HCT116 (cell line): Measurements from ENCODE around the gene FKBP1C. TPM values are rescaled to one million over a fixed set of nuclear protein-coding genes. Genes with fewer than 3 reads are reported as not detected.

ENCODE experiments used
- ATAC-seq: fragments of 200-7000 bp; cut with Tn5 transposase; 2 replicates; pipeline ENCODE4 v1.9.1; 2020; ENCODE audit warnings: mild to moderate bottlenecking, moderate library complexity
- BruUV-seq: library from RNA; stranded (reverse); fragments of 400-500 nt; replicated peaks from 2 replicates; lab custom pipeline; 2021; lab: Mats Ljungman, UMichigan
- CTCF ChIA-PET: fragments of 300-600 bp; sonication (Branson Sonifier 250); formaldehyde crosslinking; loops from one replicate; lab custom pipeline; 2021; ENCODE audit warnings: antibody characterized with exemption; lab: Charles Lee
- POLR2A ChIA-PET: fragments of 300-600, 350-600 bp; sonication (Branson Sonifier 250); formaldehyde crosslinking; loops from one replicate; lab custom pipeline; 2021; ENCODE audit warnings: antibody characterized with exemption; lab: Charles Lee
- RAD21 ChIA-PET, 2 experiments: fragments of 300-600 bp; sonication (Branson Sonifier 250); formaldehyde crosslinking; loops; one replicate each; lab custom pipeline; 2023; ENCODE audit warnings: low total read pairs in 2 of 2; ENCODE audit not compliant: uncharacterized antibody in 2 of 2, unreplicated experiment in 2 of 2, low non-redundant PET in 1 of 2; lab: Charles Lee
- DNase-seq: peaks from one replicate; pipeline ENCODE4 v3.0.0-alpha.2; 2010; ENCODE audit warnings: low read depth, low spot score
- H2AFZ ChIP-seq: fragments of 200-600 bp; shearing (Covaris generic), sonication (generic); 2 replicates; pipeline ENCODE4 v1.6.1; 2017; ENCODE audit warnings: low read depth, mixed run types, mixed read lengths, antibody characterized with exemption, low read length; ENCODE audit not compliant: poor library complexity, severe bottlenecking
- H3K27ac ChIP-seq: 2 replicates; pipeline ENCODE4 v1.5.1; 2012; ENCODE audit warnings: low read depth, low read length
- H3K27me3 ChIP-seq: fragments of 200-600 bp; sonication (generic); 2 replicates; pipeline ENCODE4 v1.6.1; 2016; ENCODE audit warnings: mixed run types, low read length, mixed read lengths; ENCODE audit not compliant: insufficient read depth
- H3K36me3 ChIP-seq, 2 experiments: fragments of 200-500 bp in 1 of 2; fragments of 200-600 bp in 1 of 2; sonication (Bioruptor generic) in 1 of 2; sonication (generic) in 1 of 2; 2 replicates each; pipeline versions ENCODE4 v1.5.1 to v1.6.1; 2014 to 2016; ENCODE audit warnings: low read length in 2 of 2, inconsistent platforms in 1 of 2, mixed read lengths in 1 of 2, mixed run types in 1 of 2; ENCODE audit not compliant: insufficient read depth in 2 of 2, control insufficient read depth in 1 of 2
- H3K4me1 ChIP-seq, 2 experiments: fragments of 200-600 bp in 1 of 2; sonication (generic) in 1 of 2; 2 replicates each; pipeline versions ENCODE4 v1.5.1 to v1.6.1; 2012 to 2017; ENCODE audit warnings: low read length in 2 of 2, inconsistent platforms in 1 of 2, mild to moderate bottlenecking in 1 of 2, mixed read lengths in 1 of 2, mixed run types in 1 of 2, moderate library complexity in 1 of 2; ENCODE audit not compliant: insufficient read depth in 2 of 2, control insufficient read depth in 1 of 2
- H3K4me2 ChIP-seq: fragments of 200-600 bp; sonication (generic); 2 replicates; pipeline ENCODE4 v1.6.1; 2017; ENCODE audit warnings: mixed run types, low read length, mixed read lengths
- H3K4me3 ChIP-seq, 2 experiments: fragments of 200-600 bp in 1 of 2; sonication (generic) in 1 of 2; replicated peaks in 1 of 2; 2 replicates each; pipeline ENCODE4 v1.5.1; 2011 to 2016; ENCODE audit warnings: low read length in 2 of 2, control low read depth in 1 of 2, low read depth in 1 of 2, mild to moderate bottlenecking in 1 of 2, mixed read lengths in 1 of 2, mixed run types in 1 of 2
- H3K79me2 ChIP-seq: fragments of 200-600 bp; sonication (generic); 2 replicates; pipeline ENCODE4 v1.6.1; 2017; ENCODE audit warnings: mild to moderate bottlenecking, mixed run types, low read length, moderate library complexity, mixed read lengths; ENCODE audit not compliant: insufficient read depth
- H3K9ac ChIP-seq: fragments of 200-600 bp; sonication (generic); 2 replicates; pipeline ENCODE4 v1.6.1; 2016; ENCODE audit warnings: low read length, mixed read lengths
- H3K9me2 ChIP-seq: fragments of 200-600 bp; sonication (generic), shearing (Covaris generic); 2 replicates; pipeline ENCODE4 v1.6.1; 2017; ENCODE audit warnings: mixed run types, mild to moderate bottlenecking, moderate library complexity; ENCODE audit not compliant: insufficient read depth
- H3K9me3 ChIP-seq, 2 experiments: fragments of 200-500 bp in 1 of 2; fragments of 200-600 bp in 1 of 2; sonication (Bioruptor generic) in 1 of 2; sonication (generic) in 1 of 2; 2 replicates each; pipeline ENCODE4 v1.6.1; 2014 to 2017; ENCODE audit warnings: low read length in 2 of 2, mixed read lengths in 2 of 2, inconsistent platforms in 1 of 2, low read depth in 1 of 2, mild to moderate bottlenecking in 1 of 2, mixed run types in 1 of 2, moderate library complexity in 1 of 2; ENCODE audit not compliant: control insufficient read depth in 1 of 2, insufficient read depth in 1 of 2
- H4K20me1 ChIP-seq: fragments of 200-600 bp; sonication (generic), shearing (Covaris generic); 2 replicates; pipeline ENCODE4 v1.6.1; 2017; ENCODE audit warnings: mixed run types, mild to moderate bottlenecking, moderate library complexity; ENCODE audit not compliant: insufficient read depth
- CBX3 ChIP-seq: IDR thresholded peaks from 2 replicates; pipeline ENCODE4 v1.6.1; 2012; ENCODE audit warnings: low read depth
- CEBPB ChIP-seq: IDR thresholded peaks from 2 replicates; pipeline ENCODE4 v1.6.1; 2012; ENCODE audit warnings: low read depth
- CTCF ChIP-seq, 3 experiments: fragments of 200-600 bp in 1 of 3; sonication (generic) in 1 of 3; IDR thresholded peaks in 2 of 3; conservative IDR thresholded peaks in 1 of 3; 2 replicates each; pipeline ENCODE4 v1.5.1; 2012 to 2017; ENCODE audit warnings: low read depth in 2 of 3, low read length in 2 of 3, antibody characterized with exemption in 1 of 3, borderline replicate concordance in 1 of 3, control low read depth in 1 of 3, mild to moderate bottlenecking in 1 of 3, mixed read lengths in 1 of 3, mixed run types in 1 of 3, moderate library complexity in 1 of 3; ENCODE audit not compliant: insufficient read depth in 1 of 3
- ELF1 ChIP-seq: IDR thresholded peaks from 2 replicates; pipeline ENCODE4 v1.6.1; 2012; ENCODE audit warnings: low read depth, borderline replicate concordance
- EZH2phosphoT487 ChIP-seq: fragments of 200-600 bp; IDR thresholded peaks from 2 replicates; pipeline ENCODE4 v1.6.1; 2018; ENCODE audit warnings: antibody characterized with exemption, borderline replicate concordance
- FOSL1 ChIP-seq: IDR thresholded peaks from 2 replicates; pipeline ENCODE4 v1.6.1; 2012; ENCODE audit warnings: low read depth
- JUND ChIP-seq: IDR thresholded peaks from 2 replicates; pipeline ENCODE4 v1.6.1; 2012
- MAX ChIP-seq: IDR thresholded peaks from 2 replicates; pipeline ENCODE4 v1.6.1; 2012
- POLR2A ChIP-seq: IDR thresholded peaks from 2 replicates; pipeline ENCODE4 v1.7.0; 2011; ENCODE audit warnings: borderline replicate concordance; ENCODE audit not compliant: insufficient read depth, insufficient read length; ENCODE audit errors: extremely low read depth
- RAD21 ChIP-seq: IDR thresholded peaks from 2 replicates; pipeline ENCODE4 v1.6.1; 2012; ENCODE audit warnings: low read depth, mild to moderate bottlenecking
- SIN3A ChIP-seq: IDR thresholded peaks from 2 replicates; pipeline ENCODE4 v1.6.1; 2012; ENCODE audit warnings: low read depth
- SP1 ChIP-seq: IDR thresholded peaks from 2 replicates; pipeline ENCODE4 v1.6.1; 2012; ENCODE audit warnings: low read depth
- TCF7L2 ChIP-seq: IDR thresholded peaks from 2 replicates; pipeline ENCODE4 v1.7.0; 2011; ENCODE audit warnings: borderline replicate concordance, inconsistent platforms; ENCODE audit not compliant: insufficient read depth, insufficient read length; ENCODE audit errors: extremely low read depth
- YY1 ChIP-seq: IDR thresholded peaks from 2 replicates; pipeline ENCODE4 v1.6.1; 2011; ENCODE audit warnings: low read length, low read depth, moderate library complexity, mild to moderate bottlenecking; ENCODE audit not compliant: insufficient replicate concordance; ENCODE audit errors: extremely low read depth
- ZFX ChIP-seq: fragments of 450-650 bp; IDR thresholded peaks from 2 replicates; pipeline ENCODE4 v1.6.1; 2017
- intact Hi-C: fragments of 100-400 bp; cut with micrococcal nuclease; formaldehyde crosslinking; loops from 2 replicates; pipeline ENCODE4 v1.10.0; 2022
- total RNA-seq: library from RNA; stranded (reverse); gene quantifications from one replicate; pipeline ENCODE4 v1.2.1, GENCODE V29; 2021; ENCODE audit not compliant: unreplicated experiment
- TF ChIP-seq, protein P1 (sequence below): IDR thresholded peaks from 2 replicates; pipeline ENCODE4 v1.6.1; 2011; ENCODE audit warnings: mild to moderate bottlenecking, low read length, moderate library complexity; ENCODE audit not compliant: insufficient replicate concordance; ENCODE audit errors: extremely low read depth
- TF ChIP-seq, protein P2 (sequence below): IDR thresholded peaks from 2 replicates; pipeline ENCODE4 v1.6.1; 2012

Gene FKBP1C
- total RNA-seq, 1 experiment from 2014 or later = 1.6 TPM

DNA sequence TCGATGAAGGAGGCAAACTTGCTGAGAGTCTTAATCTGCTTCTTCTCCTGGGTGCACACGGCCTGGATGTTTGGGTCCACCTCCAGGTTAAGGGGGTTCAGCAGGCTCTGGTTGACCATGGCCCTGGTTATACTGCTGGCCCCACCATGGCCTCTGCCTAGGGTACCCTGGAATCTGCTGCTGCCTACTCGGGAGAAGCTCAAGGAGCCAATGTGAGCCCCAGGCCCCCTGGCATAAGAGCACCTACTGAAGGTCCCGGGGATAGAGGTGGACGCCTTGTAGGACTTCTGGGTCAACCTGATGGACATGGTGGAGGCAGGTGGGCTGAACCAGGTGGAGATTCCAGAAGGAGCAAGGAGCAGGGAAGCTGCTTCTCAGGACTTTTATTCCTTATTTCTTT, 17.9 kb upstream of the FKBP1C start:
- Histone ChIP-seq H3K4me2 (no peak overlapping the region), H4K20me1 (no peaks in the 10 kb centered on the region), H3K79me2 (no peaks in the 10 kb centered on the region), H3K27me3 (no peaks in the 10 kb centered on the region), H2AFZ (no peak overlapping the region), H3K9me3 (no peaks in the 10 kb centered on the region), H3K27ac (no peak overlapping the region), H3K9ac (no peak overlapping the region), H3K4me1 (no peaks in the 10 kb centered on the region), H3K36me3 (no peaks in the 10 kb centered on the region), H3K9me2 (no peaks in the 10 kb centered on the region), H3K4me3 (no peak overlapping the region)
- DNase-seq = no peak
- TF ChIP-seq MAX (no peak), CBX3 (no peak), ELF1 (no peak), JUND (no peak), FOSL1 (no peak), CEBPB (no peak), TCF7L2 (no peak), RAD21 (no peak), SP1 (no peak), ZFX (no peak), EZH2phosphoT487 (no peak), YY1 (no peak), CTCF (IDR thresholded peaks at IDR 0.05 in 2 of 3, conservative IDR thresholded peaks at IDR 0.05 in 1 of 3; ENCODE audit: borderline replicate concordance in 1 of 3, insufficient read depth in 1 of 3, low read depth in 2 of 3, low read length in 2 of 3) (no peak), SIN3A (no peak), POLR2A (no peak)
- TF ChIP-seq, protein P1, sequence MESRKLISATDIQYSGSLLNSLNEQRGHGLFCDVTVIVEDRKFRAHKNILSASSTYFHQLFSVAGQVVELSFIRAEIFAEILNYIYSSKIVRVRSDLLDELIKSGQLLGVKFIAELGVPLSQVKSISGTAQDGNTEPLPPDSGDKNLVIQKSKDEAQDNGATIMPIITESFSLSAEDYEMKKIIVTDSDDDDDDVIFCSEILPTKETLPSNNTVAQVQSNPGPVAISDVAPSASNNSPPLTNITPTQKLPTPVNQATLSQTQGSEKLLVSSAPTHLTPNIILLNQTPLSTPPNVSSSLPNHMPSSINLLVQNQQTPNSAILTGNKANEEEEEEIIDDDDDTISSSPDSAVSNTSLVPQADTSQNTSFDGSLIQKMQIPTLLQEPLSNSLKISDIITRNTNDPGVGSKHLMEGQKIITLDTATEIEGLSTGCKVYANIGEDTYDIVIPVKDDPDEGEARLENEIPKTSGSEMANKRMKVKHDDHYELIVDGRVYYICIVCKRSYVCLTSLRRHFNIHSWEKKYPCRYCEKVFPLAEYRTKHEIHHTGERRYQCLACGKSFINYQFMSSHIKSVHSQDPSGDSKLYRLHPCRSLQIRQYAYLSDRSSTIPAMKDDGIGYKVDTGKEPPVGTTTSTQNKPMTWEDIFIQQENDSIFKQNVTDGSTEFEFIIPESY = no peak
- TF ChIP-seq, protein P2, sequence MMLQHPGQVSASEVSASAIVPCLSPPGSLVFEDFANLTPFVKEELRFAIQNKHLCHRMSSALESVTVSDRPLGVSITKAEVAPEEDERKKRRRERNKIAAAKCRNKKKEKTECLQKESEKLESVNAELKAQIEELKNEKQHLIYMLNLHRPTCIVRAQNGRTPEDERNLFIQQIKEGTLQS = no peak
- ChIA-PET POLR2A (no interaction called here), RAD21 (no interaction called here), CTCF (no interaction called here)
- no TSS peak for BruUV-seq
- intact Hi-C loops = no loop called here
- ATAC-seq = no peak
